ENCODE data around the gene HRCT1. TPM values are rescaled to one million over a fixed set of nuclear protein-coding genes. Genes with fewer than 3 reads are reported as not detected.

Gene HRCT1
- total RNA-seq, 1 donor from 2014 or later = not detected

GRCh38 chr9:35945341-35946018 is 39.5 kb downstream of the HRCT1 start:
- H3K36me3 Mint-ChIP-seq (ENCODE audit: unreplicated experiment) = peaks cover 5% of the 10 kb centered on the region
- H3K9me3 Mint-ChIP-seq (ENCODE audit: unreplicated experiment) = peaks cover under 1% of the 10 kb centered on the region
- H3K27ac Mint-ChIP-seq (ENCODE audit: unreplicated experiment) = no peak overlapping the region
- H3K4me1 Mint-ChIP-seq (ENCODE audit: low read depth, unreplicated experiment) = no peaks in the 10 kb centered on the region
- TF ChIP-seq CTCF (IDR thresholded peaks at IDR 0.05; ENCODE audit: partially characterized antibody, unreplicated experiment) = peak; percentile 72
- peaks cover 5% of the 10 kb centered on the region for H3K27me3 Mint-ChIP-seq (ENCODE audit: unreplicated experiment)
- DNase-seq = peak; percentile 89
- H3K4me3 Mint-ChIP-seq (ENCODE audit: unreplicated experiment) = peak overlapping the region; percentile 72

- peaks cover 5% of the 10 kb centered on the region for H3K36me3 Mint-ChIP-seq (ENCODE audit: unreplicated experiment)
- H3K9me3 Mint-ChIP-seq (ENCODE audit: unreplicated experiment) = no peaks in the 10 kb centered on the region
- TF ChIP-seq CTCF (IDR thresholded peaks at IDR 0.05; ENCODE audit: partially characterized antibody, unreplicated experiment) = no peak
- DNase-seq = no peak
- H3K27me3 Mint-ChIP-seq (ENCODE audit: unreplicated experiment) = peaks cover 7% of the 10 kb centered on the region
- no peak overlapping the region for H3K27ac Mint-ChIP-seq (ENCODE audit: unreplicated experiment)
- no peak overlapping the region for H3K4me3 Mint-ChIP-seq (ENCODE audit: unreplicated experiment)
- H3K4me1 Mint-ChIP-seq (ENCODE audit: low read depth, unreplicated experiment) = no peaks in the 10 kb centered on the region
Measured at GRCh38 chr9:35948451-35948850, 42.4 kb downstream of the HRCT1 start.

GRCh38 chr9:35948901-35949318 is 42.9 kb downstream of the HRCT1 start:
- peaks cover 3% of the 10 kb centered on the region for H3K27me3 Mint-ChIP-seq (ENCODE audit: unreplicated experiment)
- H3K4me3 Mint-ChIP-seq (ENCODE audit: unreplicated experiment) = no peak overlapping the region

GRCh38 chr9:35951736-35952135 is 45.7 kb downstream of the HRCT1 start:
- Mint-ChIP-seq H3K4me3 (ENCODE audit: unreplicated experiment) (no peak overlapping the region), H3K9me3 (ENCODE audit: unreplicated experiment) (no peaks in the 10 kb centered on the region), H3K36me3 (ENCODE audit: unreplicated experiment) (no peaks in the 10 kb centered on the region), H3K27ac (ENCODE audit: unreplicated experiment) (no peak overlapping the region), H3K4me1 (ENCODE audit: low read depth, unreplicated experiment) (no peaks in the 10 kb centered on the region), H3K27me3 (ENCODE audit: unreplicated experiment) (peaks cover 2% of the 10 kb centered on the region)
- TF ChIP-seq CTCF (IDR thresholded peaks at IDR 0.05; ENCODE audit: partially characterized antibody, unreplicated experiment) = no peak
- no peak for DNase-seq

More at GRCh38 chr9:35948901-35949318, 42.9 kb downstream of the HRCT1 start:
- Mint-ChIP-seq H3K4me1 (ENCODE audit: low read depth, unreplicated experiment) (no peaks in the 10 kb centered on the region), H3K27ac (ENCODE audit: unreplicated experiment) (no peak overlapping the region), H3K36me3 (ENCODE audit: unreplicated experiment) (peaks cover 2% of the 10 kb centered on the region), H3K9me3 (ENCODE audit: unreplicated experiment) (no peaks in the 10 kb centered on the region)
- TF ChIP-seq CTCF (IDR thresholded peaks at IDR 0.05; ENCODE audit: partially characterized antibody, unreplicated experiment) = no peak
- DNase-seq = no peak

GRCh38 chr9:35952526-35953191 is 46.7 kb downstream of the HRCT1 start:
- Mint-ChIP-seq H3K9me3 (ENCODE audit: unreplicated experiment) (no peaks in the 10 kb centered on the region), H3K27ac (ENCODE audit: unreplicated experiment) (no peak overlapping the region), H3K27me3 (ENCODE audit: unreplicated experiment) (peaks cover 2% of the 10 kb centered on the region), H3K4me3 (ENCODE audit: unreplicated experiment) (no peak overlapping the region), H3K36me3 (ENCODE audit: unreplicated experiment) (no peaks in the 10 kb centered on the region), H3K4me1 (ENCODE audit: low read depth, unreplicated experiment) (no peaks in the 10 kb centered on the region)
- no peak for DNase-seq
- no peak for TF ChIP-seq CTCF (IDR thresholded peaks at IDR 0.05; ENCODE audit: partially characterized antibody, unreplicated experiment)

Measured in glutamatergic neuron (in vitro differentiated cells).